H1 (cell line): ENCODE results near the gene ATG4D. TPM values are rescaled to one million over a fixed set of nuclear protein-coding genes. Genes with fewer than 3 reads are reported as not detected.

Experiments used
- EP300 ChIP-seq, 2 experiments: IDR thresholded peaks; 1 replicate in 1 of 2; 2 replicates in 1 of 2; pipeline ENCODE4 v1.6.1; 2011 to 2012; ENCODE audit warnings: low read depth in 2 of 2, low read length in 2 of 2, mild to moderate bottlenecking in 2 of 2, borderline replicate concordance in 1 of 2, inconsistent platforms in 1 of 2, moderate library complexity in 1 of 2
- EZH2 ChIP-seq: fragments of 200-600 bp; sonication (generic); IDR thresholded peaks from 2 replicates; pipeline ENCODE4 v1.7.1; 2012; ENCODE audit warnings: low read depth, mild to moderate bottlenecking, moderate library complexity, low read length, inconsistent platforms; ENCODE audit not compliant: severe bottlenecking
- SIRT6 ChIP-seq: IDR thresholded peaks from one replicate; pipeline ENCODE4 v1.7.1; 2012; ENCODE audit warnings: low read length, inconsistent platforms
- polyA plus RNA-seq, 7 experiments: library from polyadenylated mRNA; depleted of rRNA in 3 of 7; stranded (reverse) in 5 of 7; unstranded in 2 of 7; fragments of >200 nt in 5 of 7; fragments of 200-250 nt in 2 of 7; gene quantifications; 1 replicate in 5 of 7; 2 replicates in 1 of 7; 4 replicates in 1 of 7; pipeline versions ENCODE4 v1.2.1 to v1.2.3, GENCODE V29; 2011 to 2013; ENCODE audit warnings: missing spikeins in 2 of 7, mixed read lengths in 2 of 7
- total RNA-seq: library from RNA; stranded (reverse); fragmentation: NEBNext Ultra II Directional; extraction: Animal tissue kit (Norgen Biotek cat#: 25700); gene quantifications from 2 replicates; pipeline ENCODE4 v1.2.1, GENCODE V29; 2021
- TF ChIP-seq, protein P1 (sequence below): fragments of 300-600 bp; sonication (generic); IDR thresholded peaks from 2 replicates; pipeline ENCODE4 v1.7.1; 2012; ENCODE audit warnings: low read length, moderate library complexity, mild to moderate bottlenecking, inconsistent platforms; ENCODE audit not compliant: insufficient replicate concordance

The ATG4D gene
- total and polyA plus RNA-seq, 2 of the 8 experiments (the other 6 are each of a cell fraction or from before 2014, with no cell fraction given), result 39.6 to 43.7 TPM

DNA sequence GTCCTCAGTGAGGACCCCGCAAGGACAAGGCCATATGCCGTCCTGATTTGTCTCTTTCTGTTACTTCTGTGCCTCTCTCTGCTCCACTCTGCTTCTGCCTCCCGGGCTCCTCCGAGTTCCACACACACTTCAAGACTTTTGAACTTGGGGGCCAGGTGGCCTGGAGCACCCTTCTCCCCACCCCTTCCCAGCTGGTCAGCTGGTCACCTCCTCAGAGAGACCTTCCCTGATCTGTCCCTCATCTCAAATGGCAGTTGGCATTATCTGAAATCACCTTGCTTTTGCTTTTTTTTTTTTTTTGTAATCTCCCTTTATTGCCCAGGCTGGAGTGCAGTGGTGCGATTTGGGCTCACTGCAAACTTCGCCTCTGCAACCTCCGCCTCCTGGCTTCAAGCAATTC lies 24.3 kb upstream of the ATG4D start (continued):
- TF ChIP-seq, protein P1, sequence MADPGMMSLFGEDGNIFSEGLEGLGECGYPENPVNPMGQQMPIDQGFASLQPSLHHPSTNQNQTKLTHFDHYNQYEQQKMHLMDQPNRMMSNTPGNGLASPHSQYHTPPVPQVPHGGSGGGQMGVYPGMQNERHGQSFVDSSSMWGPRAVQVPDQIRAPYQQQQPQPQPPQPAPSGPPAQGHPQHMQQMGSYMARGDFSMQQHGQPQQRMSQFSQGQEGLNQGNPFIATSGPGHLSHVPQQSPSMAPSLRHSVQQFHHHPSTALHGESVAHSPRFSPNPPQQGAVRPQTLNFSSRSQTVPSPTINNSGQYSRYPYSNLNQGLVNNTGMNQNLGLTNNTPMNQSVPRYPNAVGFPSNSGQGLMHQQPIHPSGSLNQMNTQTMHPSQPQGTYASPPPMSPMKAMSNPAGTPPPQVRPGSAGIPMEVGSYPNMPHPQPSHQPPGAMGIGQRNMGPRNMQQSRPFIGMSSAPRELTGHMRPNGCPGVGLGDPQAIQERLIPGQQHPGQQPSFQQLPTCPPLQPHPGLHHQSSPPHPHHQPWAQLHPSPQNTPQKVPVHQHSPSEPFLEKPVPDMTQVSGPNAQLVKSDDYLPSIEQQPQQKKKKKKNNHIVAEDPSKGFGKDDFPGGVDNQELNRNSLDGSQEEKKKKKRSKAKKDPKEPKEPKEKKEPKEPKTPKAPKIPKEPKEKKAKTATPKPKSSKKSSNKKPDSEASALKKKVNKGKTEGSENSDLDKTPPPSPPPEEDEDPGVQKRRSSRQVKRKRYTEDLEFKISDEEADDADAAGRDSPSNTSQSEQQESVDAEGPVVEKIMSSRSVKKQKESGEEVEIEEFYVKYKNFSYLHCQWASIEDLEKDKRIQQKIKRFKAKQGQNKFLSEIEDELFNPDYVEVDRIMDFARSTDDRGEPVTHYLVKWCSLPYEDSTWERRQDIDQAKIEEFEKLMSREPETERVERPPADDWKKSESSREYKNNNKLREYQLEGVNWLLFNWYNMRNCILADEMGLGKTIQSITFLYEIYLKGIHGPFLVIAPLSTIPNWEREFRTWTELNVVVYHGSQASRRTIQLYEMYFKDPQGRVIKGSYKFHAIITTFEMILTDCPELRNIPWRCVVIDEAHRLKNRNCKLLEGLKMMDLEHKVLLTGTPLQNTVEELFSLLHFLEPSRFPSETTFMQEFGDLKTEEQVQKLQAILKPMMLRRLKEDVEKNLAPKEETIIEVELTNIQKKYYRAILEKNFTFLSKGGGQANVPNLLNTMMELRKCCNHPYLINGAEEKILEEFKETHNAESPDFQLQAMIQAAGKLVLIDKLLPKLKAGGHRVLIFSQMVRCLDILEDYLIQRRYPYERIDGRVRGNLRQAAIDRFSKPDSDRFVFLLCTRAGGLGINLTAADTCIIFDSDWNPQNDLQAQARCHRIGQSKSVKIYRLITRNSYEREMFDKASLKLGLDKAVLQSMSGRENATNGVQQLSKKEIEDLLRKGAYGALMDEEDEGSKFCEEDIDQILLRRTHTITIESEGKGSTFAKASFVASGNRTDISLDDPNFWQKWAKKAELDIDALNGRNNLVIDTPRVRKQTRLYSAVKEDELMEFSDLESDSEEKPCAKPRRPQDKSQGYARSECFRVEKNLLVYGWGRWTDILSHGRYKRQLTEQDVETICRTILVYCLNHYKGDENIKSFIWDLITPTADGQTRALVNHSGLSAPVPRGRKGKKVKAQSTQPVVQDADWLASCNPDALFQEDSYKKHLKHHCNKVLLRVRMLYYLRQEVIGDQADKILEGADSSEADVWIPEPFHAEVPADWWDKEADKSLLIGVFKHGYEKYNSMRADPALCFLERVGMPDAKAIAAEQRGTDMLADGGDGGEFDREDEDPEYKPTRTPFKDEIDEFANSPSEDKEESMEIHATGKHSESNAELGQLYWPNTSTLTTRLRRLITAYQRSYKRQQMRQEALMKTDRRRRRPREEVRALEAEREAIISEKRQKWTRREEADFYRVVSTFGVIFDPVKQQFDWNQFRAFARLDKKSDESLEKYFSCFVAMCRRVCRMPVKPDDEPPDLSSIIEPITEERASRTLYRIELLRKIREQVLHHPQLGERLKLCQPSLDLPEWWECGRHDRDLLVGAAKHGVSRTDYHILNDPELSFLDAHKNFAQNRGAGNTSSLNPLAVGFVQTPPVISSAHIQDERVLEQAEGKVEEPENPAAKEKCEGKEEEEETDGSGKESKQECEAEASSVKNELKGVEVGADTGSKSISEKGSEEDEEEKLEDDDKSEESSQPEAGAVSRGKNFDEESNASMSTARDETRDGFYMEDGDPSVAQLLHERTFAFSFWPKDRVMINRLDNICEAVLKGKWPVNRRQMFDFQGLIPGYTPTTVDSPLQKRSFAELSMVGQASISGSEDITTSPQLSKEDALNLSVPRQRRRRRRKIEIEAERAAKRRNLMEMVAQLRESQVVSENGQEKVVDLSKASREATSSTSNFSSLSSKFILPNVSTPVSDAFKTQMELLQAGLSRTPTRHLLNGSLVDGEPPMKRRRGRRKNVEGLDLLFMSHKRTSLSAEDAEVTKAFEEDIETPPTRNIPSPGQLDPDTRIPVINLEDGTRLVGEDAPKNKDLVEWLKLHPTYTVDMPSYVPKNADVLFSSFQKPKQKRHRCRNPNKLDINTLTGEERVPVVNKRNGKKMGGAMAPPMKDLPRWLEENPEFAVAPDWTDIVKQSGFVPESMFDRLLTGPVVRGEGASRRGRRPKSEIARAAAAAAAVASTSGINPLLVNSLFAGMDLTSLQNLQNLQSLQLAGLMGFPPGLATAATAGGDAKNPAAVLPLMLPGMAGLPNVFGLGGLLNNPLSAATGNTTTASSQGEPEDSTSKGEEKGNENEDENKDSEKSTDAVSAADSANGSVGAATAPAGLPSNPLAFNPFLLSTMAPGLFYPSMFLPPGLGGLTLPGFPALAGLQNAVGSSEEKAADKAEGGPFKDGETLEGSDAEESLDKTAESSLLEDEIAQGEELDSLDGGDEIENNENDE, result no peak
- TF ChIP-seq EP300 (IDR thresholded peaks at IDR 0.05; ENCODE audit: borderline replicate concordance in 1 of 2, low read depth in 2 of 2, low read length in 2 of 2) (no peak), SIRT6 (no peak), EZH2 (no peak)
